ENCODE data around the gene DSCAM. TPM values are rescaled to one million over a fixed set of nuclear protein-coding genes. Genes with fewer than 3 reads are reported as not detected.

DSCAM gene
- total RNA-seq, 3 donors from 2014 or later (not counting 1 experiment from before 2014, with no cell fraction given) = not detected

GRCh38 chr21:40141621-40142020, 705.3 kb downstream of the DSCAM start:
- no peaks in the 10 kb centered on the region for H3K27me3 ChIP-seq (ENCODE audit: control insufficient read depth, insufficient read depth, low read length)
- H3K9me3 Mint-ChIP-seq = no peaks in the 10 kb centered on the region
- intact Hi-C loops (cut with micrococcal nuclease) = no loop called here
- no peaks in the 10 kb centered on the region for H3K36me3 Mint-ChIP-seq
- H3K36me3 ChIP-seq (ENCODE audit: control insufficient read depth, insufficient read depth, low read length) = no peaks in the 10 kb centered on the region
- no peaks in the 10 kb centered on the region for H3K27me3 Mint-ChIP-seq (ENCODE audit: low read depth in 2 of 2)
- 71% methylated on average over 7 of the region's 8 CpGs for WGBS (ENCODE audit: insufficient coverage)
- TF ChIP-seq CTCF (IDR thresholded peaks at IDR 0.05) = no peak
- no peak overlapping the region for H3K27ac Mint-ChIP-seq
- no peaks in the 10 kb centered on the region for H3K4me1 Mint-ChIP-seq
- H3K4me3 ChIP-seq (ENCODE audit: low read length) = no peak overlapping the region
- no peaks in the 10 kb centered on the region for H3K9me3 ChIP-seq (ENCODE audit: control insufficient read depth, insufficient read depth, low read length)
- ATAC-seq (no peak), DNase-seq (no peak)
- no peaks in the 10 kb centered on the region for H3K4me1 ChIP-seq (ENCODE audit: control insufficient read depth, insufficient read depth, low read length)
- no peak overlapping the region for H3K4me3 Mint-ChIP-seq
- no peak overlapping the region for H3K27ac ChIP-seq (ENCODE audit: low read length)

GRCh38 chr21:40140675-40141074, 706.3 kb downstream of the DSCAM start:
- Histone ChIP-seq H3K4me3 (ENCODE audit: low read length) (no peak overlapping the region), H3K27ac (ENCODE audit: low read length) (no peak overlapping the region), H3K27me3 (ENCODE audit: control insufficient read depth, insufficient read depth, low read length) (no peaks in the 10 kb centered on the region), H3K4me1 (ENCODE audit: control insufficient read depth, insufficient read depth, low read length) (no peaks in the 10 kb centered on the region), H3K9me3 (ENCODE audit: control insufficient read depth, insufficient read depth, low read length) (no peaks in the 10 kb centered on the region), H3K36me3 (ENCODE audit: control insufficient read depth, insufficient read depth, low read length) (no peaks in the 10 kb centered on the region)
- DNase-seq (no peak), ATAC-seq (no peak)
- intact Hi-C loops (cut with micrococcal nuclease) = no loop called here
- Mint-ChIP-seq H3K9me3 (no peaks in the 10 kb centered on the region), H3K36me3 (no peaks in the 10 kb centered on the region), H3K27ac (no peak overlapping the region), H3K4me3 (no peak overlapping the region), H3K4me1 (no peaks in the 10 kb centered on the region), H3K27me3 (ENCODE audit: low read depth in 2 of 2) (no peaks in the 10 kb centered on the region)
- no peak for TF ChIP-seq CTCF (IDR thresholded peaks at IDR 0.05)
- 81% methylated on average over 3 of the region's 3 CpGs for WGBS (ENCODE audit: insufficient coverage)

GRCh38 chr21:40139636-40140035, 707.3 kb downstream of the DSCAM start:
- Histone ChIP-seq H3K4me1 (ENCODE audit: control insufficient read depth, insufficient read depth, low read length) (no peaks in the 10 kb centered on the region), H3K9me3 (ENCODE audit: control insufficient read depth, insufficient read depth, low read length) (no peaks in the 10 kb centered on the region), H3K27me3 (ENCODE audit: control insufficient read depth, insufficient read depth, low read length) (no peaks in the 10 kb centered on the region), H3K36me3 (ENCODE audit: control insufficient read depth, insufficient read depth, low read length) (no peaks in the 10 kb centered on the region), H3K27ac (ENCODE audit: low read length) (no peak overlapping the region), H3K4me3 (ENCODE audit: low read length) (no peak overlapping the region)
- ATAC-seq = peak in 1 of 3 donors; percentile 39
- Mint-ChIP-seq H3K27ac (no peak overlapping the region), H3K9me3 (no peaks in the 10 kb centered on the region), H3K4me3 (no peak overlapping the region), H3K36me3 (no peaks in the 10 kb centered on the region), H3K27me3 (ENCODE audit: low read depth in 2 of 2) (no peaks in the 10 kb centered on the region), H3K4me1 (no peaks in the 10 kb centered on the region)
- no peak for DNase-seq
- intact Hi-C loops (cut with micrococcal nuclease) = no loop called here
- 81% methylated on average over 5 of the region's 5 CpGs for WGBS (ENCODE audit: insufficient coverage)
- no peak for TF ChIP-seq CTCF (IDR thresholded peaks at IDR 0.05)

- Mint-ChIP-seq H3K27me3 (ENCODE audit: low read depth in 2 of 2) (no peaks in the 10 kb centered on the region), H3K27ac (no peak overlapping the region), H3K36me3 (no peaks in the 10 kb centered on the region), H3K9me3 (peaks cover 0 to 3% of the 10 kb centered on the region in 2 donors), H3K4me1 (no peaks in the 10 kb centered on the region), H3K4me3 (no peak overlapping the region)
- DNase-seq (no peak), ATAC-seq (no peak)
- Histone ChIP-seq H3K9me3 (ENCODE audit: control insufficient read depth, insufficient read depth, low read length) (no peaks in the 10 kb centered on the region), H3K36me3 (ENCODE audit: control insufficient read depth, insufficient read depth, low read length) (no peaks in the 10 kb centered on the region), H3K4me1 (ENCODE audit: control insufficient read depth, insufficient read depth, low read length) (no peaks in the 10 kb centered on the region), H3K27me3 (ENCODE audit: control insufficient read depth, insufficient read depth, low read length) (no peaks in the 10 kb centered on the region), H3K27ac (ENCODE audit: low read length) (no peak overlapping the region), H3K4me3 (ENCODE audit: low read length) (no peak overlapping the region)
- no peak for TF ChIP-seq CTCF (IDR thresholded peaks at IDR 0.05)
- 88% methylated on average over 5 of the region's 7 CpGs for WGBS (ENCODE audit: insufficient coverage)
- intact Hi-C loops (cut with micrococcal nuclease) = no loop called here
Observed at GRCh38 chr21:40136571-40136970, 710.4 kb downstream of the DSCAM start.

Measured in natural killer cell (primary cell).